Psoas muscle (tissue), 8 donors: Measurements from ENCODE around the gene CLDN14. TPM values are rescaled to one million over a fixed set of nuclear protein-coding genes. Genes with fewer than 3 reads are reported as not detected.

Experiments
- ATAC-seq, 4 donors: fragments of 200-7000 bp; cut with Tn5 transposase; one replicate each; pipeline ENCODE4 v1.9.1; 2020; ENCODE audit warnings: moderate library complexity in 3 of 4, mild to moderate bottlenecking in 2 of 4
- DNase-seq, 2 donors: peaks; one replicate each; pipeline ENCODE4 v3.0.0-alpha.2; 2020
- H3K27ac ChIP-seq: fragments of 200-600 bp; one replicate; pipeline ENCODE4 v1.8.0; 2022
- H3K27me3 ChIP-seq, 3 donors: fragments of 200-600 bp in 1 of 3; one replicate each; pipeline versions ENCODE4 v1.6.1 to v1.8.0; 2013 to 2022; ENCODE audit warnings: low read length in 2 of 3, mild to moderate bottlenecking in 2 of 3, moderate library complexity in 1 of 3; ENCODE audit not compliant: insufficient read depth in 3 of 3
- H3K36me3 ChIP-seq, 2 donors: fragments of 200-600 bp in 1 of 2; one replicate each; pipeline versions ENCODE4 v1.6.1 to v1.8.0; 2013 to 2022; ENCODE audit warnings: low read depth in 1 of 2, mild to moderate bottlenecking in 1 of 2, moderate library complexity in 1 of 2; ENCODE audit not compliant: insufficient read depth in 1 of 2
- H3K4me1 ChIP-seq: fragments of 200-600 bp; one replicate; pipeline ENCODE4 v1.8.0; 2022
- H3K4me3 ChIP-seq: fragments of 200-600 bp; one replicate; pipeline ENCODE4 v1.8.0; 2022; ENCODE audit warnings: mild to moderate bottlenecking
- H3K9me3 ChIP-seq: fragments of 200-600 bp; one replicate; pipeline ENCODE4 v1.8.0; 2022
- CTCF ChIP-seq: fragments of 200-600 bp; IDR thresholded peaks from one replicate; pipeline ENCODE4 v1.8.0; 2022; ENCODE audit warnings: antibody characterized with exemption
- WGBS, 3 donors: extraction: QIAGEN DNeasy Blood & Tissue Kit; methylation state at CpG; one replicate each; pipeline versions ENCODE4 v1.1.6 to v1.1.7; 2013; 5-methylcytosine and 5-hydroxymethylcytosine counted together
- intact Hi-C, 2 donors: fragments of 100-400 bp; cut with DNase I; formaldehyde crosslinking; loops; one replicate each; pipeline versions ENCODE4 v1.11.0 to v1.14.2; 2022
- polyA plus RNA-seq, 3 donors: library from polyadenylated mRNA; stranded (reverse); fragments of 200-250 nt; gene quantifications; one replicate each; pipeline ENCODE4 v1.2.3, GENCODE V29; 2013
- total RNA-seq, 4 donors: library from RNA; stranded (reverse); fragmentation: NEBNext Ultra II Directional in 2 of 4; extraction: Animal tissue kit (Norgen Biotek cat#: 25700) in 2 of 4; gene quantifications; one replicate each; pipeline versions ENCODE4 v1.2.1 to v1.2.4, GENCODE V29; 2021 to 2023
- donor health status: healthy with polysubstance abuse.
- donor health status: DM: no; HTN: no; CAD: no; lungs with moderate emphysema.
- donor health status: Bipolar disorder and iron deficiency.
- donor health status: healthy.
- donor health status: DM: yes; HTN: yes; CAD: no.
- donor health status: DM: no; HTN: no; CAD: no.
- donor health status: DM: no; HTN: no; CAD: no.
- donor health status: DM: yes; HTN: yes; CAD: no.

CLDN14 gene
- total and polyA plus RNA-seq, 7 donors, result 0.04 to 0.31 (median 0.07) TPM; not detected in 4

- WGBS, 3 donors, result 37 to 53% (median 49%) methylated on average over 4 of the region's 4 CpGs
- Histone ChIP-seq H3K4me1 (no peaks in the 10 kb centered on the region), H3K4me3 (no peak overlapping the region), H3K9me3 (no peaks in the 10 kb centered on the region), H3K27ac (no peak overlapping the region), H3K27me3 (no peaks in the 10 kb centered on the region), H3K36me3 (peaks cover 0 to 10% of the 10 kb centered on the region in 2 donors)
- intact Hi-C loops, result no loop called here
- no peak for DNase-seq
- no peak for TF ChIP-seq CTCF
- ATAC-seq, result no peak
These were observed 25.8 kb downstream of the CLDN14 start for GRCh38 chr21:36454093-36454531.

GRCh38 chr21:36452281-36452825 is 27.6 kb downstream of the CLDN14 start:
- Histone ChIP-seq H3K4me1 (no peaks in the 10 kb centered on the region), H3K4me3 (no peak overlapping the region), H3K36me3 (peaks cover 0 to 13% of the 10 kb centered on the region in 2 donors), H3K27ac (no peak overlapping the region), H3K9me3 (no peaks in the 10 kb centered on the region), H3K27me3 (no peaks in the 10 kb centered on the region)
- WGBS, 3 donors, result 64 to 83% (median 83%) methylated on average over 6 of the region's 6 CpGs
- ATAC-seq (no peak), DNase-seq (no peak)
- intact Hi-C loops, result no loop called here
- TF ChIP-seq CTCF, result no peak

GRCh38 chr21:36451506-36451905 is 28.4 kb downstream of the CLDN14 start:
- no peak overlapping the region for H3K27ac ChIP-seq
- intact Hi-C loops, result no loop called here
- no peak overlapping the region for H3K4me3 ChIP-seq
- TF ChIP-seq CTCF, result no peak
- no peaks in the 10 kb centered on the region for H3K4me1 ChIP-seq
- no peaks in the 10 kb centered on the region for H3K27me3 ChIP-seq
- 89 to 96% (median 96%) methylated on average over 8 of the region's 8 CpGs for WGBS, 3 donors
- DNase-seq, result no peak
- ATAC-seq, result no peak
- no peaks in the 10 kb centered on the region for H3K9me3 ChIP-seq
- H3K36me3 ChIP-seq, result peaks cover 0 to 22% of the 10 kb centered on the region in 2 donors

- no peak for TF ChIP-seq CTCF
- ATAC-seq (no peak), DNase-seq (no peak)
- 76 to 85% (median 76%) methylated on average over 2 of the region's 2 CpGs for WGBS, 3 donors
- intact Hi-C loops, result no loop called here
- Histone ChIP-seq H3K9me3 (no peaks in the 10 kb centered on the region), H3K27ac (no peak overlapping the region), H3K4me1 (no peaks in the 10 kb centered on the region), H3K27me3 (no peaks in the 10 kb centered on the region), H3K36me3 (peaks cover 0 to 30% of the 10 kb centered on the region in 2 donors), H3K4me3 (no peak overlapping the region)
These were observed 29.4 kb downstream of the CLDN14 start for GRCh38 chr21:36450511-36450910.

- WGBS, 3 donors, result 63 to 65% (median 63%) methylated on average over 10 of the region's 10 CpGs
- intact Hi-C loops, result no loop called here
- Histone ChIP-seq H3K27me3 (no peaks in the 10 kb centered on the region), H3K36me3 (peaks cover 0 to 23% of the 10 kb centered on the region in 2 donors), H3K4me1 (no peaks in the 10 kb centered on the region), H3K4me3 (no peak overlapping the region), H3K27ac (no peak overlapping the region), H3K9me3 (no peaks in the 10 kb centered on the region)
- no peak for ATAC-seq
- no peak for DNase-seq
- TF ChIP-seq CTCF, result no peak
These were observed 33.6 kb downstream of the CLDN14 start for GRCh38 chr21:36446301-36446700.
